ENCODE data around the gene RNU1-1. TPM values are rescaled to one million over a fixed set of nuclear protein-coding genes. Genes with fewer than 3 reads are reported as not detected.
"Not testable (repeated sequence)": the region's sequence is repeated elsewhere in the genome, so short reads cannot be mapped to it uniquely, and the experiment has no call there.

RNU1-1 gene
- total RNA-seq, 1 donor from 2014 or later = under 0.01 TPM

DNA sequence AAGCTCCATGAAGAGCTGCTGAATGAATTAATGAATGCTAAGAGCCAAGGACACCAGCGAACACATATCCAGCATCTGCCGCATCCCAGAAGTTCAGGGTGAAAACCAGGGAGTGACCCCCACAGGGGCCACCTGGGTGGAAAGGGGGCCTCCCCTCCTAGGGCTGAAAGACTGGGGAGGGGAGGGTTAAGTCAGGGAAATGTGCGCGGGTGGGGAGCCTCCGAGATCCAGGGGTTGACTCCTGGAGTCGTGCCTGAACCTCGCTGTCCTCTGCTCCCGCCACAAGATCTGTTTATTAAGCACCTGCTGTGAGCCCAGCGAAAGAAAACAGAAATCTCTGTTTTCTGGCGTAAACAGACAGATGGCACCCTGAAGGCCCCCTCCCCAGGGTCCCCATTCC lies 16.0 kb downstream of the RNU1-1 start:
- DNase-seq (ENCODE audit: extremely low read depth, low read depth, low spot score) = not testable (repeated sequence)

DNA sequence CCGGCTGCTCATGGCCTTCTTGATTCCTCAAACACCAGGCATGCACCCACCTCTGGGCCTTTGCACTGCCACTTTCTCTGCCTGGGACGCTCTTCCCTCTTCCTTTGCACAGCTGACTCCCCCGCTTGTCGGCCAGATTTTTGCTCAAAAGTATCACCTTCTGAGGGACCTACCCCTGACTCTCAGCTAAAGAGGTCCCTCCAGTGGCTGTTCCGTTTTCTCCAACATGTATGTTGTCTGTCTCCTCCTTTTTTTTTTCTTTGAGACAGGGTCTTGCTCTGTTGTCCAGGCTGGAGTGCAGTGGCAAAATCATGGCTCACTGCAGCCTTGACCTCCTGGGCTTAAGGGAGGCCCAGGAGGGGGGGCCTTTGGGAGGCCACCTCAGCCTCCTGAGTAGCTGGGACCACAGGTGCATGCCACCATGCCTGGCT lies 16.6 kb downstream of the RNU1-1 start:
- not testable (repeated sequence) for DNase-seq (ENCODE audit: extremely low read depth, low read depth, low spot score)

DNA sequence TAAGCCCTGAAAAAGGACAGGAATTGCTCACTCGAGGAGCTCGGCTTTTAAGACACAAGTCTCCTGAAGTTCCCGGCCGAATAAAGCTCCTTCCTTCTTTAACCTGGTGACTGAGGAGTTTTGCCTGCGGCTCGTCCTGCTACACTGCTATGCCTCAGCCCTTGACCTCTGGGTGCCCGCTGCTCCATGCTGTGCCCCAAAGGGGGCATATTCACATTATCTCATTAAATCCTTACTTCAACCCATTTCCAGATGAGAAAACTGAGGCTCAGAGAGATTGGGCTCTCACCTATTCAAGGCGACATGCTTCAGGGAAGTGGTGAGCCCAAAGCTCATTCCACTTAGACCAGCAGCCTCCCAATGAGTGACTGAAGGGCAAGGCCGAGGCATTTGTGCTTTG lies 20.4 kb downstream of the RNU1-1 start:
- not testable (repeated sequence) for DNase-seq (ENCODE audit: extremely low read depth, low read depth, low spot score)

DNA sequence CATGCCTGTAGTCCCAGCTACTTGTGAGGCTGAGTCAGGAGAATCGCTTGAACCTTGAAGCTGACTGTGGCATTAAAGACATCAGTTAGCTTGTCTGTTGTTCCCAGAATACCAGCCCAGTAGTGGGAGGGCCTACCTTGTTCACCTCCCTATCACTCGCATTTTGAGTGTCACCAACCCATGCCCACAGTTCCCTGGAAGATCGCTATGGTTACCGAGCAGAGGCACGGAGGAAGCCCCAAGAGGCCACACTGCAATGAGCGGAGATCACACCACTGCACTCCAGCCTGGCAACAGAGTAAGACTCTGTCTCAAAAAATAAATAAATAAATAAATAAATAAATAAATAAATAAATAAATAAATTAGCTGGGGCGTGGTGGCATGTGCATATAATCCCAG lies 21.1 kb downstream of the RNU1-1 start:
- not testable (repeated sequence) for DNase-seq (ENCODE audit: extremely low read depth, low read depth, low spot score)

DNA sequence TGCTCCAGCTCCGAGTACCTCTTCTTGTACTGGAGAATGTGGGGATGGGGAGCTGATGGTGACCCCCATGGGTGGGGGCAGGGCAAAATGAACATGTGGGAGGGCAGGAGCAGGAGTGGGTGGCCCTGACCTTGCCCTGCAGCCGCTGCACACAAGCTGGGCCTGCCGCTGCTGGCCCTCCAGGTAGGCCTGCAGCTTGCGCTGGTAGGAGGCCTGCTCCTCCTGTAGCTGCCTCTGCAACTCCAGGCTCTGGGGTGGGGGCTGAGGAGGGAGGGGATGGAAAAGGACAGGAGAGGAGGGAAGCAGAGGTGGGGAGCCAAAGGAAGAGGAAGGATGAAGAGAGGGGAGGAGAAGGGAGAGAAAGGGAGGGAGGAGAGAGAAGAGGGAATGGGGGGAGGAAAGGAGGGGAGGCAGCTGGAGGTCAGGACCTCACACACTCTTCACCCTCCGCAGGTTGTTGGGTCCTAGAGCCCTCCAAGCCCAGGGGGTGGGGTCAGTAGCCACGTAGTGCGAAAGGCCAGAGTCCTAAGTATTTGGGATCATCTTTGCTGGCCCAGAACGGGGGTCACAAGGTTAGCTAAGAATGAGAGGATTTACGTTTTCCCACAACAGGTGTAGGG lies 22.9 kb downstream of the RNU1-1 start:
- no peak for DNase-seq (ENCODE audit: extremely low read depth, low read depth, low spot score)

DNA sequence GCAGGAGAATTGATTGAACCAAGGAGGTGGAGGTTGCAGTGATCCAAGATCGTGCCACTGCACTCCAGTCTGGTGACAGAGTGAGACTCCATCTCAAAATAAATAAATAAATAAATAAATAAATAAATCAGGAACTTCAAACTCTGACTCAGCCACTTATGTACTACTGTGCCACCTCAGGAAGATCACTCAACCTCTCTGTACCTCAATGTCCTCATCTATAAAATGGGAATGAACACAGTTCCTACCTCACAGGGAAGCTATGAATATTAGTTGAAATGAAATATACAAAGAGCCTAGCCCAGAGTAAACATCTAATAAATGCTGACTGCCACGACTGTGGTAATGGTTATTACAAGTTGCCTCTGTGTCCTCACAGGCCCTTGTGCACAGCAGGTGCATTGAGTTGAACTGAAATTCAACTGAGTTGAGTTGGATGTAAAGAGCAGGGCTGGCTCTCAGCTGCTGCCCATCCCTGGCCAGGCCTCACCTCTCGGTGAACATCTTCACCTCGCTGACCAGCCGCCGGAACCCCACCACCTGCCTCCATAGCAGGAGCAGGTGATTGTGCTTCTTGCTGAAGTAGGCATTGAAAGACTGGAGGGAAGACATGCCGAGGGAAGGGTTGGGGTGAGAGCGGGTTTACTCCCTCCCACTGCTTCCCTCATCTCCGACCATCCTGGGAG lies 24.7 kb downstream of the RNU1-1 start:
- DNase-seq (ENCODE audit: extremely low read depth, low read depth, low spot score) = not testable (repeated sequence)

DNA sequence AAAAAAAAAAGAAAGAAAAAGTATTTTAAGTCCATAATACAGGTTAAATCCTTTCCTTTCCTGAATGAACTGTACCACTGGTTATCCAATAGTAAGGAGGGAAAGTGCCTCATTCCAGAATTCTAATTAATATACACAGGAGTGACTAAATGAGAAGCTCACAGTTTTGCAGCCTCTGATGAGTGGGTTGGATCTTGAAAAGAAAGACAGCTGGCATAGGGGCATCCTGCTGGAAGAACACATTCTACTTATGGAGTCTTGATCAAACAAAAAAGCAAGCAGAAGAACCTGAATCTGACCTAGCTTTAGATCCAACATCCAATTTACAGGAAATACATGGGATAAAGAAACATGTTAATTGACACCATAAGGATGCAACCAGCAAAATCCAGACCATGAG lies 27.1 kb downstream of the RNU1-1 start:
- DNase-seq (ENCODE audit: extremely low read depth, low read depth, low spot score) = not testable (repeated sequence)

DNA sequence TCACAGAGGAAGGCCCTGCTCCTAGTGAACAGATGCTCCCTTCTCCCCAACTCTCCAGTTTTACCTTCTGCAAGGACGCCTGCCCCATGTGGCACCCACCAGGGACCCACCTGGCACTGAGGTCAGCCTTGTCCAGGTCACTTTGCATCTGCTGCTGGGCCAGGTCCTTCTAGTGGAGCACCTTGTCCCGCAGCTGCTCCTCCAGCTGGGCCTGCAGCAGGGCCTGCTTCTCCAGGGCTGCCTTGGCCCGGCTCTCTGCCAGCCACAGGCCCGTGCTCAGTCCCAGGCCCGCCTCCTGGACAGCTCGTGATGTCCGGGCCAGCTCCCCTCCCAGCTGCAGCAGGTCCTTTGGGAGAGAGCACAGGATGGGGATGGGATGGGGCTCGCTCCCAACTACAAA lies 27.8 kb downstream of the RNU1-1 start:
- not testable (repeated sequence) for DNase-seq (ENCODE audit: extremely low read depth, low read depth, low spot score)

DNA sequence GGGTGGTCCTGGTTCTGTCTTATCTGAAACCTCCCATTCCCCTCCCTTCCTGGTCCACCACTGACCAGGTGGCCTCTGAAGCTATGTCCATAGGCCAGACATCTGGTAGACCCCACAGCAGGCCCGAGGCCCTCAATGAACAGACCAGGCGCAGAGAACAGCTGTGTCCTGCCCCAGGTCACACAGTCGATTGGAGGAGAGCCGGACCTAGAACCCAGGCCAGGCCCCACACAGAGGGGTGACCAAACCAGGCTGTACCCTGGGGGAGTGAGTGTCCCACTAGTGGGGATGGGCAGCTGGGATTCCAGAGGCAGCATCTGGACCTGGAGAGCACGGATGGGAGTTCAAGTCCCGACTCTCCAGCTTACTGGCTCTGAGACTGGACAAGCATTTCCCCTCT lies 29.2 kb downstream of the RNU1-1 start:
- no peak for DNase-seq (ENCODE audit: extremely low read depth, low read depth, low spot score)

DNA sequence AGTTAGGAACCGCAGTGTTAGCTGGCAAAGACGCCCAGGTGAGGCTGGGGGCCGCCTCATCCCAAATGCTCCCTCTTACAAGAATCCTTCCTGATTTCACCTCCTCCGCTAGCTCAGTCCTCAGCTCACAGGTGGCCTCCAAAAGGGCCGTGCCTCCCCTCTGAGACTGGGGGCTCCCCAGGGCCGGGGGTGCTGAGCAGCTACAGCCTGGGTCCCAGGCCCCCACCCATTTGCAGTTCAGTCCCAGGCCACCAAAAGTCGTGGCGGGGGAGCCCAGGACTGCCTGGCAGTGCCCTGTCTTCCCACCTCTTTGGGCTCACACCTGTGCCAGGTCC lies 29.6 kb downstream of the RNU1-1 start:
- DNase-seq (ENCODE audit: extremely low read depth, low read depth, low spot score) = no peak

DNA sequence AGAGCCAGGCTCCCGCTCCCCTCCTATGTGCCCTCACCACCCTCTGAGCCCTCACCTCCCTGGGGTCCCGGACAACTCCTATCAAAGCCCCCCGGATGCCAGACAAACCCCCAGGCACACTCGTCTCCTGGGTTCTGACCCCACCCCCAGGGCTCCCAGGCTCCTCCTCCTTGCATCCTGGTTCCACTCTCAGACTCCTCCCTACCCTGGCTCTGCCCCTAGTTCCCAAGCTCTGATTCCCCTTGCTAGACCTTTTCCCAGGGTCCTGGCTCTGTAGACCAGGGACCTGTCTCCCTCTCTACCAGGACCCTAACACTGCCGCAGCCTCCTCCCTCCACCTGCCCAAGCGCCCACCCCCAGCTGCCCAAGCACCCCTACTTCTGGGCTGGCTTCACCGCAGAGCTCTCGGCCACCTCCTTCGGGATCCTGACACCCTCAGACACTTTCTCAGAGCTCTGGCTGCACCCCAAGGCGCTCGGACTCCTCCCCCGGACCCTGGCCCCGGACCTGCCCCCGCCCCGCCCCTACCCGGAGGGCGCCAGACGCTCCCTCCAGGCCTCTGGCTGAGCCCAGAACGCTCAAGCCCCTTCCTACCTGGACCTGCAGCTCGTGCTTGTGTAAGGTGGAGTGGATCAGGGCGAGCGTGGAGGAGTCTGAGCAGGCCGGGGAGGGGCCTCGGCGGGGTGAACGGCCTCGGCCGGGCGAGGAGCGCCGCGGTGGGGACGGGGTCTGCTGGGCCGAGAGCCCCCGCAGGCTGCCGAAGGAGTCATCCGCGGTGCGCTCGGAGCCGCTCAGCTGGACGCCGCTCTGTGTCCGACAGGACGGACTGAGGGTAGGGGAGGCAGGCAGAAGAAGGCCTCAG lies 30.2 kb downstream of the RNU1-1 start:
- not testable (repeated sequence) for DNase-seq (ENCODE audit: extremely low read depth, low read depth, low spot score)

DNA sequence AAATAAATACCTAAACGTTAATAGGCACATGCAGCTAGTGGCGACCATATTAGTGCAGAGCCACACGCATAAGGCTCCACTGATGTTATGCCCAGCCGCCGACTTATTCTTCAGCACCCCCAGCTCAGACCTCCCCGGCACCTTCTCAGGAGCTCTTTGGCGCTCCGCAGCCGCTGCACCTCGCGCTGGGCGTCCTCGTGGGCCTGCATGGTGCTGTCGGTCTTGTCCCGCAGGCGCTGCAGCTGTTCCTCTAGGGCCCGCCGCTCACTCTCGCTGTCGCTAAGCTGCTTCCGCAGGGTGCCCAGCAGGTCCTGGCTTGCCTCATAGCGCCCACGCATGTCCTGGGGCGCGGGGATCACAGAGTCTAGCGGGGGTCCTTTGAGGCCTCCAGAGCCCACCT lies 30.9 kb downstream of the RNU1-1 start:
- DNase-seq (ENCODE audit: extremely low read depth, low read depth, low spot score) = not testable (repeated sequence)

DNA sequence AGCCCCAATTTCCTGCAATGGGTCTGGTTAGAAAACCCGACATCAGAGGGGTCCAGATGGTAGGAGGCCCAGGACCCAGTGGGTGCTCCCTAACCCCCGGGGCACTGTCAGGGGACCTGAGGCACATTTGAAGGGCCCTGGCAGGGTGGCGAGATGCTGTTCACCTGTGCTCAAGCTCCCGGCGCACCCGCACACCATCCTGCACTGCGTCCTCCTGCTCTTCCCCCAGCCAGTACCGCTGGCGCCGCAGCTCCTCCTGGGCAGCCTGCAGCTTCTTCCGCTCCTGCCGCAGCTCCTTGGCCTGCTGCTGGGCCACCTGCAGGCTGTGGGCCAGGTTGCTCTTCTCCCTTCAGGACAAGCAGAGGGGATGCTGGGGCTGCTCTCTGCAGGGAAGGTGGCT lies 36.0 kb downstream of the RNU1-1 start:
- no peak for DNase-seq (ENCODE audit: extremely low read depth, low read depth, low spot score)

DNA sequence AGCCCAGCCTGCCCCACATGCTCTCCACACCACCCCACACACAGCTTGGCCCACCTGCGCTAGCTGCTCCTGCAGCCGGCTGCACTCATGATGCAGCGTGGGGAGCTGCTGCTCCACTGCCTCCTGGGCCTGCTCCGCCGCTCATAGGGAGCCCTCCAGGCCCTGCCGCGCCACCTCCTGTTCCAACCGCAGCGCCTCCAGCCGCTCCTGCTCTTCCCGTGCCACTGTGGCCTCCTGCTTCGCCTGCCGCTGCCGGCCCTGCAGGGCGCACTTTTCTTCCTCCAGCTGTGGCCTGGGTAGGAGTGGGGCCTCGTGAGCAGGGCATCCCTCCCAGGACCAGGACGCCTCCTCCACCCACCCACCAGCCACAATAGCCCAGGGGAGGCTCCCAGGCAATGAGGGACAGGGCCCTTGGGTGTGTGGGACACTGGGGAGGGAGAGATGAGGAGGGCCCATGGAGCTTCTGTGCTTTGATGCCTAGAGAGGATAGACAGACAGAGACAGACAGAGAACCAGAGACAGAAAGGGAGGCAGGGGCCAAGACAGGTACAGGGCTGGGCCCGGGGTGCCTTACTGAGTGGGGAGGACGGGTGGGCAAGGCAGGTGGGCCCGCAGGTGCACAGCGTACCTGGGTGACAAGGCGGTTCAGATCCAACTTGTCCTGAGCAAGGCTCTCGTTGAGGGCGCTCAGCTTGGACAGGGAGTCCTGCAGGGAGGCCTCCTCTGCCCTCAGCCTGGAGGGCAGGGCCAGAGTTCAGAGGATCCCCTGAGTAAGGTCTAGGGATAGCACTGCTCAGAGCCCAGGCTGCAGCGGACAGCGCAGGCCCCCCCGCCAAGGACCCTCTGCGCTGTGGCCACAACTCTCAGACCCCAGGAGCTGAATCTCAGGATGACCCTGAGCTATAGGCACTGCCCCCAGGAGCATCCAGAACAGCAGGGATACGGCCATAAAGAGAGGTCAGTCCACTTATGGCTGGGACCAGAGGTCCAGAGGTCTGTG lies 38.0 kb downstream of the RNU1-1 start:
- DNase-seq (ENCODE audit: extremely low read depth, low read depth, low spot score) = not testable (repeated sequence)

DNA sequence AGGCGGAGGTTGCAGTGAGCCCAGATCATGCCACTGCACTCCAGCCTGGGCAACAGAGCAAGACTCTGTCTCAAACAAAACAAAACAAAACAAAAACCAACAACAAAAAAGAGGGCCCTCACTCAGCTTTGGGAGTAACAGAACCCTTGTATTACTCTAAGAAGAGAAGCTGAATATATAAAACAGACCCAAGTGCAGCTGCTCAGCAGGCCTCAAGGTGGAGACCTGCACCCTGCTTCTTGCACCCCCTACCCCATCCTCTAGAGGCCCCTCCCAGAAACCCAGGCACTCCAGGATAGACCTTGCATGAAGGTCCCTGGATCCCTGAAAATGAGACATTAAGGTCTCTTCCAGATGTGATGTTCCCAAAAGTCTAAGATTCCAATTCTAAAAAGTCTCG lies 39.2 kb downstream of the RNU1-1 start:
- DNase-seq (ENCODE audit: extremely low read depth, low read depth, low spot score) = not testable (repeated sequence)

DNA sequence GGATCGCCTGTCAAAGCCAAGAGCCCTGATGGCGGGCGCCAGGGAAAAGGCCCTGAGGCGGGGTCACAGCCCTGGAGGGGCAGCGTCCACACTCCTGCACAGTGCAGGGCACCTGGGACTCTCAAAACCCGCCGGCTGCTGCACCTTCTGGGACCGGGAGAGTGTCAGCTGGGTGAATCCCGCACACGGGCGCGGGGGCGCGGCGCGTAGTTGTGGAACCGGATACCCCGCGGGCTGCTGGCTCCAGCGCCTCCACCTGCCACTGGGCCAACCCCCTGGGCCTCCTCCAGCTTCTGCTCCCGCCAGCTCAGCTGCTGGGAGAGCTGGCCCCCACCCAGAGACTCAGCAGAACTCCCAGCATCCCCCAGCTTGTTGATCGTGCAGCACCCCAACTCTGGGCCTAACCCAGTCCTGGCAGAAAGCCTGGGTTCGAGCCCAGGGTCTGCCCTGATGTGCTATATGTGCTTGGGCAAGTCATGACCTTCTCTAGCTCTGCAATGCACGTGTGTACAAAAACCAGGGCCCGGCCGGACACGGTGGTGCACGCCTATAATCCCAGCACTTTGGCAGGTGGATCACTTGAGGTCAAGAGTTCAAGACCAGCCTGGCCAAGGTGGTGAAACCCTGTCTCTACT lies 39.8 kb downstream of the RNU1-1 start:
- no peak for DNase-seq (ENCODE audit: extremely low read depth, low read depth, low spot score)

DNA sequence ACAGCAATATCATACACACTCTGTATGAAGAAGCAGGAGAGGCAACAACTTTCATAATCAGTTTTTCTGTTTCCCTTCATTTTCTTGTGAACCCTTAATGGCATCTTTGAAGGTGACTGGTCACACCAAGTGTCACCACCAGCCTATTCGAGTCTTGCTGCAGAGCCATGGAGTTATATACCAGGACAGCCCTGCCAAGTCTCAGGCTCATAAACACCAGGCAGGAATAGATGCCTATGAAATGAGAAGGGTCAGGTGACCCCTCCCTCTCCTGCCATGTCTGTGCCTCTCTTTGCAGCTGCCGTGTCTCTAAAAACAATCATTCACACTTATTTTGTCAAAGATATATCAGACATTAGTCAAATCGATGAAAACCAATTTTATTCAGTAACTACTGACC lies 45.5 kb downstream of the RNU1-1 start:
- no peak for DNase-seq (ENCODE audit: extremely low read depth, low read depth, low spot score)

DNA sequence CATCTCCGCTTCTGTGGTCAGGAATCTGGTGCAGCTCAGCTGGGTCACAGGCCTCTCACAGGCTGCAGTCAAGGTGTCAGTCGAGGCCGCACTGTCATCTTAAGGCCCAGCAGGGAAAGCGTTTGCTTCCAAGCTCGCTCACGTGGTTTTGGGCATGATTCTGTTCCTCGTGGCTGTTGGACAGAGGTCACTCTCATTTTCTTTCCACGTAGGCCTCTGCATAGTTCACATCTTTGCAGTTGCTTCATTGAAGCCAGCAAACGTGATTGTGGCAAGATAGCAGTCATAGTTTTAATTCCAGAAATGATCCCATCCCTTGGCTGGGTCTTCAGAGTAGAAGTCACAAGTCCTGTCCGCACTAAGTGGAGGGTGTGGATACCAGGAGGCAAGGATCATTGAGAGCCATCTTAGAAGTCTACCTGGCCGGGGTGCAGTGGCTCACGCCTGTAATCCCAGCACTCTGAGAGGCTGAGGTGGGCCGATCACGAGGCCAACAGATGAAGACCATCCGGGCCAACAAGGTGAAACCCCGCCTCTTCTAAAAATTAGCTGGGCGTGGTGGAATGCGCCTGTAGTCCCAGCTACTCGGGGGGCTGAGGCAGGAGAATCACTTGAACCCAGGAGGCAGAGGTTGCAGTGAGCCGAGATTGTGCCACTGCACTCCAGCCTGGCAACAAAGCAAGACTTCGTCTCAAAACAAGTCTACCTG lies 49.0 kb downstream of the RNU1-1 start:
- no peak for DNase-seq (ENCODE audit: extremely low read depth, low read depth, low spot score)

Data from glomerular endothelial cell (primary cell).